B cell (primary cell): Measurements from ENCODE around the gene B4GALNT1. TPM values are rescaled to one million over a fixed set of nuclear protein-coding genes. Genes with fewer than 3 reads are reported as not detected.

ENCODE experiments used
- ATAC-seq: fragments of 200-7000 bp; cut with Tn5 transposase; one replicate; pipeline ENCODE4 v1.10.0; 2021; ENCODE audit warnings: low read depth, mild to moderate bottlenecking, moderate number of reproducible peaks, moderate library complexity
- CTCF ChIA-PET: fragments of 350-600 bp; sonication (Branson Sonifier 250); formaldehyde crosslinking; loops from one replicate; lab custom pipeline; 2021; ENCODE audit warnings: antibody characterized with exemption, inconsistent platforms; lab: Charles Lee
- POLR2A ChIA-PET: fragments of 350-600 bp; sonication (Branson Sonifier 250); formaldehyde crosslinking; loops from one replicate; lab custom pipeline; 2021; ENCODE audit warnings: antibody characterized with exemption; lab: Charles Lee
- DNase-seq: peaks from one replicate; pipeline ENCODE4 v3.0.0; 2013
- H2AFZ ChIP-seq: 2 replicates; pipeline ENCODE4 v1.6.1; 2012; ENCODE audit warnings: mild to moderate bottlenecking, low read depth, low read length; ENCODE audit not compliant: insufficient read depth, poor library complexity, severe bottlenecking
- H3K27ac ChIP-seq, 2 donors: 1 replicate in 1 of 2; 2 replicates in 1 of 2; pipeline ENCODE4 v1.5.1; 2012 to 2013; ENCODE audit warnings: low read length in 2 of 2, mild to moderate bottlenecking in 2 of 2, moderate library complexity in 1 of 2
- H3K27me3 ChIP-seq, 4 experiments: fragments of 200-600 bp in 1 of 4; sonication (generic) in 1 of 4; replicated peaks in 1 of 4; 1 replicate in 2 of 4; 2 replicates in 2 of 4; pipeline versions ENCODE4 v1.6.1 to v1.7.0; 2013 to 2016; ENCODE audit warnings: low read length in 3 of 4, mild to moderate bottlenecking in 2 of 4, mixed read lengths in 1 of 4, moderate library complexity in 1 of 4; ENCODE audit not compliant: insufficient read depth in 4 of 4, control insufficient read depth in 3 of 4; ENCODE audit errors: control extremely low read depth in 1 of 4
- H3K36me3 ChIP-seq, 2 experiments: replicated peaks in 1 of 2; 1 replicate in 1 of 2; 2 replicates in 1 of 2; pipeline versions ENCODE4 v1.6.1 to v1.7.1; 2013; ENCODE audit warnings: low read length in 1 of 2; ENCODE audit not compliant: insufficient read depth in 2 of 2, control insufficient read depth in 1 of 2; ENCODE audit errors: control extremely low read depth in 1 of 2, extremely low read depth in 1 of 2
- H3K4me1 ChIP-seq, 2 donors: fragments of 200-600 bp in 1 of 2; sonication (generic) in 1 of 2; 1 replicate in 1 of 2; 2 replicates in 1 of 2; pipeline versions ENCODE4 v1.5.1 to v1.6.1; 2013 to 2017; ENCODE audit warnings: low read length in 2 of 2; ENCODE audit not compliant: control insufficient read depth in 2 of 2, insufficient read depth in 2 of 2
- H3K4me2 ChIP-seq: replicated peaks from 2 replicates; pipeline ENCODE3; 2012; ENCODE audit warnings: mild to moderate bottlenecking, low read depth, low read length; ENCODE audit not compliant: poor library complexity, severe bottlenecking
- H3K4me3 ChIP-seq, 5 experiments: fragments of 200-600 bp in 1 of 5; sonication (generic) in 1 of 5; 1 replicate in 3 of 5; 2 replicates in 2 of 5; pipeline versions ENCODE4 v1.5.1 to v1.7.0; 2011 to 2016; ENCODE audit warnings: low read length in 4 of 5, mild to moderate bottlenecking in 4 of 5, low read depth in 2 of 5, control low read depth in 1 of 5, moderate library complexity in 1 of 5; ENCODE audit not compliant: insufficient read depth in 1 of 5; ENCODE audit errors: control extremely low read depth in 1 of 5, extremely low read depth in 1 of 5
- H3K79me2 ChIP-seq: fragments of 200-600 bp; sonication (generic); one replicate; pipeline ENCODE4 v1.6.0; 2016; ENCODE audit warnings: low read length; ENCODE audit not compliant: control insufficient read depth, insufficient read depth
- H3K9ac ChIP-seq: fragments of 200-600 bp; sonication (generic); 2 replicates; pipeline ENCODE4 v1.6.1; 2017; ENCODE audit warnings: mild to moderate bottlenecking, low read length, moderate library complexity
- H3K9me3 ChIP-seq, 3 donors: one replicate each; pipeline versions ENCODE4 v1.6.1 to v1.7.1; 2013; ENCODE audit warnings: low read length in 2 of 3; ENCODE audit not compliant: control insufficient read depth in 2 of 3, insufficient read depth in 1 of 3; ENCODE audit errors: control extremely low read depth in 1 of 3
- H4K20me1 ChIP-seq: 2 replicates; pipeline ENCODE4 v1.6.0; 2012; ENCODE audit warnings: mild to moderate bottlenecking, low read length; ENCODE audit not compliant: insufficient read depth, control insufficient read depth, poor library complexity, severe bottlenecking
- H3K27ac Mint-ChIP-seq: one replicate; pipeline ENCODE4 v1.8.0; 2021; ENCODE audit warnings: mixed read lengths
- H3K27me3 Mint-ChIP-seq: one replicate; pipeline ENCODE4 v1.8.0; 2021; ENCODE audit warnings: mixed read lengths
- H3K4me1 Mint-ChIP-seq: one replicate; pipeline ENCODE4 v1.8.0; 2021; ENCODE audit warnings: mixed read lengths
- H3K4me3 Mint-ChIP-seq: one replicate; pipeline ENCODE4 v1.8.0; 2021; ENCODE audit warnings: mixed read lengths
- H3K9me3 Mint-ChIP-seq: one replicate; pipeline ENCODE4 v1.8.0; 2022; ENCODE audit warnings: mixed read lengths; ENCODE audit not compliant: insufficient read depth
- EZH2 ChIP-seq: IDR thresholded peaks from 2 replicates; pipeline ENCODE4 v1.6.1; 2012; ENCODE audit warnings: borderline replicate concordance, low read depth, mild to moderate bottlenecking, moderate library complexity, low read length; ENCODE audit not compliant: insufficient read depth, poor library complexity, severe bottlenecking
- WGBS: methylation state at CpG from one replicate; pipeline ENCODE4 v1.1.5; 2013; ENCODE audit warnings: missing lambda C conversion rate; ENCODE audit not compliant: insufficient coverage; 5-methylcytosine and 5-hydroxymethylcytosine counted together
- intact Hi-C: fragments of 100-400 bp; cut with micrococcal nuclease; formaldehyde crosslinking; loops from one replicate; pipeline ENCODE4 v1.10.0; 2022
- polyA plus RNA-seq: library from polyadenylated mRNA; depleted of rRNA; stranded (reverse); fragments of >200 nt; gene quantifications from 2 replicates; pipeline ENCODE4 v1.2.3, GENCODE V29; 2012
- total RNA-seq, 2 donors: library from RNA; stranded (reverse); fragments of 120-200 nt in 1 of 2; gene quantifications; 1 replicate in 1 of 2; 2 replicates in 1 of 2; pipeline versions ENCODE4 v1.2.3 to v1.2.4, GENCODE V29; 2013 to 2022
- TF ChIP-seq, protein P1 (sequence below): fragments of 200-600 bp; IDR thresholded peaks from one replicate; pipeline ENCODE4 v1.8.0; 2022; ENCODE audit warnings: antibody characterized with exemption, mild to moderate bottlenecking

B4GALNT1 gene
- total and polyA plus RNA-seq, 2 donors (not counting 1 experiment from before 2014, with no cell fraction given): 0.04 to 0.22 TPM

DNA sequence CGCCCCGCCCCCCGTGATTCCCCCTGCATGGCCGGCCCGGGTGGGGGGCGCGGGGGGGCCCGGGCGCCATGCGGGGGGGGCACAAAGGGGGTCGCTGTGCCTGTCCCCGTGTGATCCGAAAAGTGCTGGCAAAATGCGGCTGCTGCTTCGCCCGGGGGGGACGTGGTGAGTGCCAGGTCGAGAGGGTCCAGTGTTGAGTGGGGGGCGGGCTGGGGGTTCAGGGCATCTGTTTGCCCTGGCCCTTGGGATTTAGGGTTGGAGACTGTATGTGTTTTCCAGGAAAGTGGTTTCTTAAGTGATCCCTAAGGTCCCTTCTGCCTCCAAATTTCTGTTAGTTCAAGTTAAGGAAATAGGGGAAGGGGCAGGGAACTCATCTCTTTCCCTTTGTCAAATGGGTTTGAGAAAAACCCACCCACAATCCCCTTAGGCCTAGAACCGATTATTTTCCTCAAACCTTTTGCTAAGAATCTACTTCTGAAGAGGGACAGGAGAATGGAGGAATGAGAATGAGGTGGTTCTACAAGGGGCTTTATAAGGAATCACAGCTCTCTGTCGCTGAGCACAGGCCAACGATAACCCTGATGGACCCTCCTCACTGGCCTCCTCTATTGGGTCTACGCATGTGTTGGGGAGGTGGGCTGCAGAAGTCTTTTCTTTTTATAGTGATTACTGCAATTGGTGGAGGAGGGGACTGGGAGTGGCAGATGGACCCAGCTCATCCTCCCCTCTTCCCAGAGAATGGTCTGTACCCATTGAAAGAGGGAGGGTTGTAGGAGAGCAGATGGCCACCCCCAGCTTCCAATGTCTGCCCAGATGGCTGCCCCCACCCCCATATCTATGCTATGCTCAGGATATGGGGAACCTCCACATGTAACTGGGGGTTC lies 20.9 kb downstream of the B4GALNT1 start:
- H3K36me3 ChIP-seq: no peaks in the 10 kb centered on the region
- no peak overlapping the region for H2AFZ ChIP-seq
- H3K9ac ChIP-seq: no peak overlapping the region
- CTCF ChIA-PET: interaction anchor here (0.9 to 12.6 kb wide), 4 partner anchors 9 to 29 kb away, joined by 3 to 97 read pairs (median 4); no protein-coding TSS in a partner anchor
- Mint-ChIP-seq H3K27ac (no peak overlapping the region), H3K9me3 (no peaks in the 10 kb centered on the region), H3K27me3 (peaks cover 46% of the 10 kb centered on the region), H3K4me1 (peaks cover 53% of the 10 kb centered on the region), H3K4me3 (peak overlapping the region; percentile 81)
- no peak overlapping the region for H3K27ac ChIP-seq
- TF ChIP-seq, protein P1, sequence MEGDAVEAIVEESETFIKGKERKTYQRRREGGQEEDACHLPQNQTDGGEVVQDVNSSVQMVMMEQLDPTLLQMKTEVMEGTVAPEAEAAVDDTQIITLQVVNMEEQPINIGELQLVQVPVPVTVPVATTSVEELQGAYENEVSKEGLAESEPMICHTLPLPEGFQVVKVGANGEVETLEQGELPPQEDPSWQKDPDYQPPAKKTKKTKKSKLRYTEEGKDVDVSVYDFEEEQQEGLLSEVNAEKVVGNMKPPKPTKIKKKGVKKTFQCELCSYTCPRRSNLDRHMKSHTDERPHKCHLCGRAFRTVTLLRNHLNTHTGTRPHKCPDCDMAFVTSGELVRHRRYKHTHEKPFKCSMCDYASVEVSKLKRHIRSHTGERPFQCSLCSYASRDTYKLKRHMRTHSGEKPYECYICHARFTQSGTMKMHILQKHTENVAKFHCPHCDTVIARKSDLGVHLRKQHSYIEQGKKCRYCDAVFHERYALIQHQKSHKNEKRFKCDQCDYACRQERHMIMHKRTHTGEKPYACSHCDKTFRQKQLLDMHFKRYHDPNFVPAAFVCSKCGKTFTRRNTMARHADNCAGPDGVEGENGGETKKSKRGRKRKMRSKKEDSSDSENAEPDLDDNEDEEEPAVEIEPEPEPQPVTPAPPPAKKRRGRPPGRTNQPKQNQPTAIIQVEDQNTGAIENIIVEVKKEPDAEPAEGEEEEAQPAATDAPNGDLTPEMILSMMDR: no peak
- TF ChIP-seq EZH2: no peak
- peak overlapping the region; percentile 97 for H3K4me2 ChIP-seq
- no peaks in the 10 kb centered on the region for H3K79me2 ChIP-seq
- POLR2A ChIA-PET: no interaction called here
- ATAC-seq (no peak), DNase-seq (no peak)
- intact Hi-C loops: no loop called here
- peaks cover 52 to 59% of the 10 kb centered on the region in 2 donors for H3K4me1 ChIP-seq
- H3K9me3 ChIP-seq: peaks cover 0 to 5% (median 0%) of the 10 kb centered on the region in 3 donors
- H3K27me3 ChIP-seq: peaks cover 0 to 65% (median 31%) of the 10 kb centered on the region in 4 experiments
- WGBS: 8% methylated on average over 19 of the region's 23 CpGs
- peaks cover 4% of the 10 kb centered on the region for H4K20me1 ChIP-seq
- H3K4me3 ChIP-seq: peak overlapping the region in 2 of 5 experiments; percentile 4 to 47
